A549 (cell line): Measurements from ENCODE around the gene EFCAB11.

Source experiments
- CTCF ChIP-seq: fragments of >200 bp; sonication (Bioruptor Twin); formaldehyde crosslinking; IDR thresholded peaks from 3 replicates; pipeline ENCODE4 v1.5.1; 2016
- EP300 ChIP-seq, 2 experiments: fragments of >200 bp; sonication (Bioruptor Twin); formaldehyde crosslinking; IDR thresholded peaks; 2 replicates in 1 of 2; 3 replicates in 1 of 2; pipeline ENCODE4 v1.6.1; 2016 to 2017
- JUN ChIP-seq, 2 experiments: fragments of >200 bp; sonication (Bioruptor Twin); formaldehyde crosslinking; IDR thresholded peaks; 2 replicates in 1 of 2; 3 replicates in 1 of 2; pipeline ENCODE4 v1.6.1; 2016 to 2017
- MAX ChIP-seq: IDR thresholded peaks from 2 replicates; pipeline ENCODE4 v1.6.1; 2012
- MAZ ChIP-seq: fragments of 150-350 bp; IDR thresholded peaks from 2 replicates; pipeline ENCODE4 v1.6.1; 2014; ENCODE audit warnings: antibody characterized with exemption, low read depth, low read length, borderline replicate concordance
- PBX3 ChIP-seq: IDR thresholded peaks from 2 replicates; pipeline ENCODE4 v1.6.1; 2012
- POLR2A ChIP-seq: IDR thresholded peaks from 2 replicates; pipeline ENCODE4 v1.6.1; 2012; ENCODE audit warnings: mild to moderate bottlenecking, low read length
- POLR2AphosphoS2 ChIP-seq: conservative IDR thresholded peaks from 2 replicates; pipeline ENCODE4 v1.6.1; 2012; ENCODE audit warnings: low read length, improper control_type of control experiment, inconsistent platforms
- ZSCAN20 ChIP-seq: fragments of 250-450 bp; sonication (Bioruptor Pico); IDR thresholded peaks from 2 replicates; pipeline ENCODE4 v1.8.0; 2022; ENCODE audit warnings: mild to moderate bottlenecking, moderate library complexity

- TF ChIP-seq POLR2A (no peak), CTCF (no peak), PBX3 (no peak), POLR2AphosphoS2 (no peak), JUN (IDR thresholded peaks at IDR 0.05) (no peak), ZSCAN20 (CRISPR knock-in tag) (no peak), EP300 (IDR thresholded peaks at IDR 0.05) (no peak), MAX (no peak), MAZ (no peak)
These were observed 8.9 kb upstream of the EFCAB11 start for GRCh38 chr14:89963288-89963978.
